Bronchial epithelial cell (primary cell): ENCODE results near the gene FANCL. TPM values are rescaled to one million over a fixed set of nuclear protein-coding genes. Genes with fewer than 3 reads are reported as not detected.
"Not testable (repeated sequence)": the region's sequence is repeated elsewhere in the genome, so short reads cannot be mapped to it uniquely, and the experiment has no call there.

Experiments
- DNase-seq: peaks from one replicate; pipeline ENCODE4 v3.0.0-alpha.2; 2010; ENCODE audit warnings: low read depth
- FAIRE-seq: peaks from 2 replicates; lab custom pipeline; 2011; peaks lifted over from hg19 to GRCh38; lab: Jason Lieb, UNC
- H3K27me3 ChIP-seq: 2 replicates; pipeline ENCODE4 v1.5.1; 2011; ENCODE audit warnings: low read length; ENCODE audit not compliant: control insufficient read depth, insufficient read depth
- H3K36me3 ChIP-seq: 2 replicates; pipeline ENCODE4 v1.5.1; 2011; ENCODE audit warnings: low read length; ENCODE audit not compliant: control insufficient read depth, insufficient read depth
- H3K4me3 ChIP-seq: 2 replicates; pipeline ENCODE4 v1.5.1; 2011; ENCODE audit warnings: mild to moderate bottlenecking, low read depth, low read length, control low read depth
- CTCF ChIP-seq: IDR thresholded peaks from 2 replicates; pipeline ENCODE4 v1.5.1; 2011; ENCODE audit warnings: mild to moderate bottlenecking, moderate library complexity, low read length, control low read depth, inconsistent platforms; ENCODE audit not compliant: insufficient read depth, severe bottlenecking
- total RNA-seq: library from RNA; depleted of rRNA; stranded (reverse); fragments of >200 nt; gene quantifications from 2 replicates; pipeline ENCODE4 v1.2.1, GENCODE V29; 2014

The FANCL gene
- total RNA-seq, 1 donor from 2014 or later, result 10.8 TPM

DNA sequence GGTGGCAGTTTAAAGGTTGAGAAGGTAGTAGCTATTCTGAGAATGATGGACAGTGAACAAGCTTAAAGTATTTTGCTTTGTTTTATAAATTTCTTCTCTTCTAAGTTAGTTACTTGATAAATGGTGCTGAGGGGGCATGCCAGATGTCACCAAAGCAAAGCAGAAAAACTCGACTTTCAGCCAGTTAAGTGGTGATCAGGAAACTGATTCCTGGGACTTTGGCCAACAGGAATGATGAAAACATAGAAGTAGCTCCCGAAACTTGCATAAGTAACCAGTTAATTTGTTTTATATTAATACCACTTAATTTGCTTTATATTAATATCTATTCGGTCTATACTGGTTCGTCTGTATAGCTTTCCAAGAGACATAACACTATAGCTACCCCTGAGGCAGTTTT, 82.6 kb downstream of the FANCL start:
- H3K4me3 ChIP-seq, result no peak overlapping the region
- no peak for TF ChIP-seq CTCF
- FAIRE-seq (no peak), DNase-seq (no peak)
- no peaks in the 10 kb centered on the region for H3K27me3 ChIP-seq
- H3K36me3 ChIP-seq, result peaks cover 6% of the 10 kb centered on the region

- DNase-seq (no peak), FAIRE-seq (no peak)
- H3K4me3 ChIP-seq, result no peak overlapping the region
- no peak for TF ChIP-seq CTCF
- H3K36me3 ChIP-seq, result peaks cover 6% of the 10 kb centered on the region
- H3K27me3 ChIP-seq, result no peaks in the 10 kb centered on the region
Observed at GRCh38 chr2:58157754-58158153, 83.4 kb downstream of the FANCL start.

DNA sequence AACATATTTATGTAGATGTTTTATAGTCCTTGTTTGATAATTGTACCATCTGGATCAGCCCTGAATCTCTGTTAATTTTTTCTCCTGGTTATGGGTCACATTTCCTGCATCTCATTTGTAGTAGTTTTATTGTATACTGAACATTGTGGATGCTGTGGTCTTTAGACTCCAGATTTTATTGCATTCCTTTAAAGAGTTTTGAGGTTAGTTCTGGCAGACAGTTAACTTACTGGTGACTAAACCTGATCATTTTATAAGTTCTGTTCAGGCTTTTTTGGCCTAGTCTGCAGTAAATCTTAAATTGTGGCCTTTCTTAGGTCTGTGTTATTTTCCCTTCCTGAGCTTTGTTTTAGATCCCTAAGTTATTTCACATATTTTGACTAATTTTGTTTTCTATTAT, 84.3 kb downstream of the FANCL start:
- FAIRE-seq (no peak), DNase-seq (no peak)
- no peak for TF ChIP-seq CTCF
- no peak overlapping the region for H3K4me3 ChIP-seq
- H3K36me3 ChIP-seq, result peaks cover 6% of the 10 kb centered on the region
- no peaks in the 10 kb centered on the region for H3K27me3 ChIP-seq

DNA sequence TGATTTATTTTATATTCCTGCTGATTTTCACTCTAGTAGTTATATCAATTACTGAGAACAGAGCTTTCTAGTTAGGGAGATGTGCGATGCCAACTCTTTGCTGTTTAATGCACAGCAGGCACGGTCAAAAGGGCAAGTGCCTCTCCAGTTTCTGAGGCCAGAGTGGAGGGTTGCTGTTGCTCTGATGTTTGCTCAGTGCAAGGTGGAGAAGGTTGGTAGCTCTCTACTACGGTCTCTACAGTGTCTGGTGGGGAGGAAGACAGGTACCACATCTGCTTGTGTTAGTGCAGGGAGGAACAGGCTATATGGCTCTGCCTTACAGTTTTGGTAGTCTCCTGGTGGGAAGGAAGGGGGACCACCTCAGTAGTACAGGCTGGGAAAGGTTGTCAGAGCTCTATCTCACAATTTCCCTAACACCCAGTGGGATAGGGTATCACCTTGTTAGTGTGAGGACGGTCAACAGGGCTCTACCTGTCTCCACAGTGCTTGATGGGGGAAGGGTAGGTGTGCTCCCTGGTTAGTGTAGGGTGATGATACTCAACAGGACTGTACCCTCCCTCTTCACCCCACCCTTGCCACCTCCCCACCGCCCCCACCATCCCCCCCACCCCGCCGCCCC, 85.9 kb downstream of the FANCL start:
- no peak for TF ChIP-seq CTCF
- no peak overlapping the region for H3K4me3 ChIP-seq
- no peaks in the 10 kb centered on the region for H3K27me3 ChIP-seq
- FAIRE-seq, result no peak
- peaks cover 4% of the 10 kb centered on the region for H3K36me3 ChIP-seq
- no peak for DNase-seq

DNA sequence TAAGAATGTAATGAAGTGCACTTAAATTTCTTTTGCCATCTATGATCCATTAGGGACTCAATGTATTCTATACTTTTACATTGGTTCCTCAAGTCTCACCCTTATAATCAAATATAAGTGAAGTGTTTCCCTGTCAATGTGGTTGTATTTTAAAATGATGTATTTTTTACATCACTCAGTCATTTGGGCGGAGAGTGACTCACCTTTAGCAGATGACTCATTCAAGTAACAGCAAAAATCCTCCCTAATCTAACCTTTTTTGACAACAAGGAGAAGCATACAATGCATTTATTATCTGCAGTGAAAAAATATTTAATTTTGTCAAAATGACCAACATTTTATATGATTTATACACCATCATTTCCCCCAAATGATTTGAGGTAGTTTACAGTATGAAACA, 94.4 kb downstream of the FANCL start:
- FAIRE-seq (no peak), DNase-seq (peak; percentile 77)
- Histone ChIP-seq H3K36me3 (peaks cover 2% of the 10 kb centered on the region), H3K4me3 (no peak overlapping the region), H3K27me3 (no peaks in the 10 kb centered on the region)
- TF ChIP-seq CTCF, result no peak

GRCh38 chr2:58145769-58146168, 95.4 kb downstream of the FANCL start:
- not testable (repeated sequence) for FAIRE-seq, DNase-seq, H3K27me3 ChIP-seq, H3K36me3 ChIP-seq, H3K4me3 ChIP-seq
